GM12875 (cell line): ENCODE data around the gene NCF2.
"Not testable (repeated sequence)": the region's sequence is repeated elsewhere in the genome, so short reads cannot be mapped to it uniquely, and the experiment has no call there.

ENCODE experiments used
- H3K4me3 ChIP-seq: one replicate; pipeline ENCODE4 v1.5.1; 2011; ENCODE audit warnings: low read depth, low read length, control low read depth
- TF ChIP-seq, protein P1 (sequence below): IDR thresholded peaks from 2 replicates; pipeline ENCODE4 v1.5.1; 2011; ENCODE audit warnings: low read depth, mild to moderate bottlenecking, control low read depth, inconsistent platforms, low read length, moderate library complexity, borderline replicate concordance; ENCODE audit not compliant: insufficient read depth

NCF2 gene

DNA sequence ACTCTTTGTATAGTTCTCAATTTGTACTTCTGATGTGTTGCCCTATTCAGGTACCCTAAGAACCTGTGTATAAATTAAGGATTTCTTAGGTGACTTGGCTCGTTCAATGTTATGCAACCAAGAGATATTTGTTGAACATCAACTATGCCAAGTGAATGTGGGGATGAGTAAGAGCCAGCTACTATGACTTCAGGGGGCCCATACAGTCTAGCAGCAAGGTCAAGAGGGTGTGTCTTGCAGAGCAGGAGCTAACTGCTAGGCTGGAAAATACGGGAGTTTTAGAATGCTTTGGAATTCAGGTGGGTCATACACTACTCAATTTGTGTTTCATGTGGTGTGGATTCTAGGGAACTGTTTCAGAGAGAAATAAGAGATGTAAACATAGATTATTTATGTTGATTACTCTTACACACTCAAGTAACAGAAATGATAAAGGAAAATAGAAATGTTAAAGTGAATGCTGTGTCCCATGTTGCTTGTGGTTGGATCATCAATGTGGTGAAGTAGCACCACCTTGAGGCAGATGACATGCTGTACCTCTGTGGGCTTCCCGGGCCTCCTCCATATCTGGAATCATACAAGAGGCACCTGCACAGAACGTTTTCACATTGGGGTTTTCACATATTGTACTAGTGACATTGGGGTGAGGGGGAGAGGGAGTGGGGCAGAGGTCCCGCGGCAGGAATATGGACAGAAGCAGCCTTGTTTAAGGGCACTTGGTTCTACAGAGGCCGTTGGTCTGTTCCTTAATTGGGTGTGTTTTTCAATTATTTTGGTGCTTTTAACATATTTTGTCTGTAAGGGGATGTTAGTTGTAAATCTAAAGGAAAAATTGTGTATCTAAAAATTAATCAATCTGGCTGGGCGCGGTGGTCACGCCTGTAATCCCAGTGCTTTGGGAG lies 32.9 kb upstream of the NCF2 start:
- H3K4me3 ChIP-seq = no peak overlapping the region
- TF ChIP-seq, protein P1, sequence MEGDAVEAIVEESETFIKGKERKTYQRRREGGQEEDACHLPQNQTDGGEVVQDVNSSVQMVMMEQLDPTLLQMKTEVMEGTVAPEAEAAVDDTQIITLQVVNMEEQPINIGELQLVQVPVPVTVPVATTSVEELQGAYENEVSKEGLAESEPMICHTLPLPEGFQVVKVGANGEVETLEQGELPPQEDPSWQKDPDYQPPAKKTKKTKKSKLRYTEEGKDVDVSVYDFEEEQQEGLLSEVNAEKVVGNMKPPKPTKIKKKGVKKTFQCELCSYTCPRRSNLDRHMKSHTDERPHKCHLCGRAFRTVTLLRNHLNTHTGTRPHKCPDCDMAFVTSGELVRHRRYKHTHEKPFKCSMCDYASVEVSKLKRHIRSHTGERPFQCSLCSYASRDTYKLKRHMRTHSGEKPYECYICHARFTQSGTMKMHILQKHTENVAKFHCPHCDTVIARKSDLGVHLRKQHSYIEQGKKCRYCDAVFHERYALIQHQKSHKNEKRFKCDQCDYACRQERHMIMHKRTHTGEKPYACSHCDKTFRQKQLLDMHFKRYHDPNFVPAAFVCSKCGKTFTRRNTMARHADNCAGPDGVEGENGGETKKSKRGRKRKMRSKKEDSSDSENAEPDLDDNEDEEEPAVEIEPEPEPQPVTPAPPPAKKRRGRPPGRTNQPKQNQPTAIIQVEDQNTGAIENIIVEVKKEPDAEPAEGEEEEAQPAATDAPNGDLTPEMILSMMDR = peak; percentile 69; the same call in 1 of the 2 replicates

DNA sequence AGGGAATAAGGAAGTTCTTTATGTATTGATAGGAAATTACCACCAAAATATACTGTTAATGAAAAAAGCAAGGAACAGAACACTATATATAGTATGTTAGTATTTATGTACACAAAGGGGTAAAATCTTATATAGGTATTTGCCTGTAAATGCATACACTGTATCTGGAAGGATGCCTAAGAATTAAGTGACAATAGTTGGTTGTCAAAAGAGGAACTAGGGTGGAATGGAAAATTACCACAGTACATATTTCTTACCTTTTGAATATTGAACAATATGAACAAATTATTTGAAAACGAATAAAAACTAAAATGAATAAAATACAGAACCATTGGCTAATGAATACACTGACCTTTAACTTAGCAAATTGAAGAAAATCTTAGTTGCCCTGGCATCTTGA lies 31.8 kb upstream of the NCF2 start:
- TF ChIP-seq, protein P1 = no peak
- H3K4me3 ChIP-seq = no peak overlapping the region

DNA sequence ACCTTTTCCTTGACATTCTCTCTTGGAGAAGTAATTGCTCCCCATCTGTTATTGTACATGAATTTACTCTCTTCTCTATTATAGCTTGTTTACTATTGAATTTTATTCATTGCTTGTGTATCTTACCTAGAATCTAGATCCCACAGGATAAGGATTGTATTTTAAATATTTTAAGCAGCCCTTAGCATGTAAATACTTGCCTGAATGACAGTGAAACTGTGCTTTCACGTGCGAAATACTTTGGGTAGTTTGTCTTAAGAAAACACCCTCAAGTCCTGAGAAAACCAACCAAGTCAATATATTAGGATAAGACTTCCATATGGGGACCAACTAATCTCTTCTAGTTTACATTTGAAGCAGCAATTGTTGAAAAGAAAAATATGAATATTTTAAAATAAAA lies 30.1 kb upstream of the NCF2 start:
- no peak overlapping the region for H3K4me3 ChIP-seq
- TF ChIP-seq, protein P1 = no peak

GRCh38 chr1:183619781-183620180 lies 29.5 kb upstream of the NCF2 start:
- no peak overlapping the region for H3K4me3 ChIP-seq
- TF ChIP-seq, protein P1 = no peak

DNA sequence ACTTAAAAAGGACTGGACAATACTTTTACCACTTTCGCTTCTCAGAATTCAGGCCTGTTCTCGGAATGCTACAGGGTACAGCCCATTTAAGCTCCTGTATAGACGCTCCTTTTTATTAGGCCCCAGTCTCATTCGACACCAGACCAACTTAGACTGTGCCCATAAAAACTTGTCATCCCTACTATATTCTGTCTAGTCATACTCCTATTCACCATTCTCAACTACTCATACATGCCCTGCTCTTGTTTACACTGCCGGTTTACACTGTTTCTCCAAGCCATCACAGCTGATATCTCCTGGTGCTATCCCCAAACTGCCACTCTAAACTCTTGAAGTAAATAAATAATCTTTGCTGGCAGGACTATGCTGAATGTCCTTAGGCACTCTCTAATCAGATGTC lies 27.9 kb upstream of the NCF2 start:
- H3K4me3 ChIP-seq = not testable (repeated sequence)

DNA sequence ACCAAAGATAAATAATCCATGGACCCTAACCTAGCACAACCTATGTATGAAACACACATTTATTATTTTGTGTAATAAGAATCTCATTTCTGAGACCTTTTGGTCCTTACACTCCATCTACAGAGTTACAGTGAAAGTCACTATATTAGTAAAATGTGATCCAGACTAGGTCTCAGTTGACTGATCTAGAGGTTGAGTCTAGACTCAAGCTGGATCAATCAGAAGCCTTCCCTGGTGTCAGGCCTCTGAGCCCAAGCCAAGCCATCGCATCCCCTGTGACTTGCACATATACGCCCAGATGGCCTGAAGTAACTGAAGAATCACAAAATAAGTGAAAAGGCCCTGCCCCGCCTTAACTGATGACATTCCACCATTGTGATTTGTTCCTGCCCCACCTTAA lies 22.7 kb upstream of the NCF2 start:
- not testable (repeated sequence) for H3K4me3 ChIP-seq

- TF ChIP-seq, protein P1 = no peak
- no peak overlapping the region for H3K4me3 ChIP-seq
These were observed 22.1 kb upstream of the NCF2 start for GRCh38 chr1:183612407-183612806.

DNA sequence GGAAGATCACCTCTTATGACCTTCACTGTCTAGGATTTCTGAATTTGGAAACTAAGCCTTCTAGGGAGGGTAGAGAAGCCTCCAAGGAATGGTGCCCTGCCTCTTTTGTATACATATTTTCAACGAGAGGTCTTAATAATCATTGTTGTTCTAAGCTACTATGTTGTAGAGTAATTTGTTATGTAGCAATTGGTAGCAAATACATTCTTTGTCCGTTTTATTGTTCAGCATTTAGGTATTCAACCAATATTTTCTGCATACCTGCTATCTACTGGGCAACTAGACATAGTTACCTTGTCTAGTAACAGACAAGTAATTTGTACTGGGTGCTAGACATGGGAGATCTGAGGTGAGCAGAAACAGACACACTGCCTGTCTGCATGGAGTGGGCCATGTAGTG lies 20.8 kb upstream of the NCF2 start:
- TF ChIP-seq, protein P1 = no peak
- H3K4me3 ChIP-seq = no peak overlapping the region
